Stimulated activated naive CD4-positive, alpha-beta T cell (primary cell): ENCODE results near the gene MED27.
"Not testable (repeated sequence)": the region's sequence is repeated elsewhere in the genome, so short reads cannot be mapped to it uniquely, and the experiment has no call there.

Source experiments
- DNase-seq, 6 experiments: peaks; one replicate each; lab custom pipeline; 2025; lab: John Stamatoyannopoulos, UW

Gene MED27

DNA sequence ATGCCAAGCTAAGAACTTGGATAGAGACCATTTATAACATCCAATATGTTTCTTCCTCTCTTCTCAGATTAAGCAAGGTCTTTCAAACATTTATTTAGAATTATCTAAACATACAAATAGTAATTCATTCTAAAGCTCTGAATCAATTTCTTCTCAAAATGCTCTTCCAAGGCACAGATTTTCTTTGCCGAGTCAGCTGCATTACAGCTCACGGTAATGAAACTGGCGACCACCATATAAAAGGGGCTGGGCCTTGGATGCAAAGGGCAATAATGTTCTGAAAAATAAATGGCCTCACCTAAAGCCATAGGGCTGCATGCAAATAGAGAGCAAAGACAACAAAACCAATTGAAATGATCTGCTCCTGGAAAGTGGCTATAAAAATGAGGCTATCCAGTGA is 63.8 kb downstream of the MED27 start:
- no peak for DNase-seq

DNA sequence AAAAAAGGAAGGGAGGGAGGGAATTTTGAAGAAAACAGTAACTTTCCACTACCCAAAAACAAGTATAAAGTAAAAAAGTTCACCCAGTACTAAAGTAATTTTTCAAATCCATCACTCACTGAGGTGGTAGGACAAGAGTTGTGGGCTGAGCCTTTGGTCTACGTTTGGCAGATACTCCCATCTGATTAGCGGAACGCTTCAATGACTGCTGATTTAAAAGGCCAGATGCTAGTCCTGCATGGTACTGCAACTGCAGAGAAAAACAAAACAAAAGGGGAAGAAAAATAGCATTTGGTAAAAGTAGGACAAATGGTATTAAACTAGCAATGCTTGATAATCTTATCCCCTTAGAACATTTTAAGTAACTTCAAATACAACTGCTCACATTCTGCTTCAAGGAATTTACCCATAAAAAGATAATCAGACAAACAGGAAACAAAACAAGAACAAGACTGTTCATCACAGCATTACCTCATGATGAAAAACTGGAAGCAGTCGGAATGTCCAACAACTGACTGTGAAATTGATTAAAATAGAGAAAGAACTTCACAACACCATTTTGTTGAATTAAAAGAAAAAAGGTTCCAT is 65.4 kb downstream of the MED27 start:
- no peak for DNase-seq

DNA sequence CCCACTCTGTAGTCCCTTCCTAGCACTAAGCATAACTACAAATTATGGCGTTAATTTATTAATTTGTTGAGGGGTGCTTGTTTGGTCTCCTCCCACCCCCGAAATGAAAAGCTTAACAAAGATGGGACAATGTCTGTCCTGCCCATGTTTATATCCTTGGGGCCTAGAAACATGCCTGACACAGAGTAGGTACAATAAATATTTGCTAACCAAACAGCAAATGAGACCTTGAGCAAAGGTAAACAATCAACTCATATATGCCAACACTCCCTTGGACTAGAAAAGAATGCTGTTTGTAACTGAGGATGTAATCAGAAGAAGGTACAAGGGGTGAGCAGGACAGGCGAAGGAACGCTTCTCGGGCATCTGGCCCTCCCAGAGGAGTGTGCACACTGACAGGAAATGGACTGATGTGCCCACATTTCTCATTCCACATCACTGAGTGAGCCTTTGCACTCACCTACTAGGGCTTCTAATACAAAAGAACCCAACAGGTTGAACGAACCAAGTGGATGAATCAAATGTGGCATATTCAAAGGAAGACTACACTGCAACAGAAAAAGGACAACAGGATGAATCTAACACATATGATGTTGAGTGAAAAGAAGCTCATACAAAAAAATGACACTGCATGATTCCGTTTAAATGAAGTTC is 66.8 kb downstream of the MED27 start:
- no peak for DNase-seq

DNA sequence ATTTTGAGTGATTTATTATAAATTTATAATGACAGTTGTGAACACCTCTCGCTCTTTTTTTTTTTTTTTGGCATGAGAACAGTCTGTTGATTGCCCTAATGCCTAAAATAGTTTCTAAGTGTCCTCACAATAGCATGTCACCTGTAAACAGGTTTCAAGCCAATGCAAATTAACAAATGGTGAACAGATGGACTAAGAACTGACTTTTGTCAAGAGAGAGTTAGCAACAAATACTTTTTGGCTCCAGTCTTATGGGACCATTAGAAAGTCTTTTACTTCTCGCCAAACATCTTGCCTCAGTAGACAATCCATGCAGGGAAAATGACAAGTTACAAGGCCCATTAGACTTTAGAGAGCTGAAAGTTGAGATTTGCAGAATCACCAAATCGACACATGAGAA is 67.8 kb downstream of the MED27 start:
- DNase-seq: no peak

DNA sequence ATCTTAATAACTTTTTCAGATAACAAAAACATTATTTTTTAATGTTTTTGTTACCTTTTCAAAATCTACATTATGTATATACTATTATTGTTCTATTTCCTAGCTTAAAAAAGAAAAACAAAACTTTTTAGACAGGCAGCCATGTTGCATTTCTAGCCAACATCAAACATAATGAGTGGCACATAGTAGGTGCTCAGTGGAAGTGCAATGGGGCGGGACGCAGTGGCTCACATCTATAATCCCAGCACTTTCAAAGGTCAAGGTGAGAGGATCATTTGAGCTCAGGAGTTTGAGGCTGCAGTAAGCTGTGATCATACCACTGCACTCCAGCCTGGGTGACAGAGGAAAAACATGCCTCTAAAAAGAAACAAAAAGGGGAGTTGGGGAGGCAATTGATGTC is 68.4 kb downstream of the MED27 start:
- no peak for DNase-seq

DNA sequence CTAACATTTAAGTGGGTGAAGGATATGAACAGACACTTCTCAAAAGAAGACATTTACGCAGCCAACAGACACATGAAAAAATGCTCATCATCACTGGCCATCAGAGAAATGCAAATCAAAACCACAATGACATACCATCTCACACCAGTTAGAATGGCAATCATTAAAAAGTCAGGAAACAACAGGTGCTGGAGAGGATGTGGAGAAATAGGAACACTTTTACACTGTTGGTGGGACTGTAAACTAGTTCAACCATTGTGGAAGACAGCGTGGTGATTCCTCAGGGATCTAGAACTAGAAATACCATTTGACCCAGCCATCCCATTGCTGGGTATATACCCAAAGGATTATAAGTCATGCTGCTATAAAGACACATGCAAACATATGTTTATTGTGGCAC is 69.5 kb downstream of the MED27 start:
- not testable (repeated sequence) for DNase-seq

DNA sequence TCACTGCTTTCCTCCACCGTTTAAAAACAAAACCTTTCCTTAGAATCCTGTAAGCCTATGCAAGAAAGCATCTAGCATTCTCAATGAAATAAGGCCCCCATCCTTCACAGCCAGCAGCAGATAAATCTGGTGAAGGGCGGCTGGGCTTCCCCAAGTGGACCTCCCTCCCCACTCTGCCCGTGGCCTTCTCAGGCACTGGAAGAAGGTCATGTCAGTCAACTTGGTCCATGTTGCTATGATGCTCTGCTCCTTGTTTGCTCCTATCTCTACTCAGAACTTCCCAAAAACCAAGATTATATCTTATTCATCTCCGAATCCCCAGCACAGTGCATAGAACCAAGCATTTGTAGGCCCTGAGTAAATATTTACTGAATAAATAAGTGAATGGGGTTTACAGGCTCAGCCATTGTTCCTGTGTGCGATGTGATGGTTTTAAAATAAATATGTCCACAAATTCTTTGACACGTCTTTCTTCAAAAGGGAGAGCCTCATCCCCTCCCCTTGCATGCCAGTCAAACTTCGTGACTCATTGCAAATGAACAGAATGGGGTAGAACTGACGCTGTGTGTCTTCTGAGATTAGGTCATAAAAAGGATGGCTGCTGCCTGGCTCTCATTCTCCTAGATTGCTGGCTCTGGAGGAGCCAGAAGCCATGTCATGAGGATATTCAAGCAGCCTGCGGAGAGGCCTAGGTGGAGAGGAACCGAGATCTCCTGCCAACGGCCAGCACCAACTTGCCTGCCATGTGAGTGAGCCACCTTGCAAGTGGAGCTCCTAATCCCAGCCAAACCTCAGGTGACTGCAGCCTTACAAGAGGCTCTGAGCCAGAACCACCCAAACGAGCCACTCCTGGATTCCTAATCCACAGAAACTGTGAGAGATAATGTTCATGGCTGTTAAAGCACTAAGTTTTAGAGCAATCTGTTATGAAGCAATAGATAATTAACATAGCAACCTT is 70.5 kb downstream of the MED27 start:
- DNase-seq: no peak

DNA sequence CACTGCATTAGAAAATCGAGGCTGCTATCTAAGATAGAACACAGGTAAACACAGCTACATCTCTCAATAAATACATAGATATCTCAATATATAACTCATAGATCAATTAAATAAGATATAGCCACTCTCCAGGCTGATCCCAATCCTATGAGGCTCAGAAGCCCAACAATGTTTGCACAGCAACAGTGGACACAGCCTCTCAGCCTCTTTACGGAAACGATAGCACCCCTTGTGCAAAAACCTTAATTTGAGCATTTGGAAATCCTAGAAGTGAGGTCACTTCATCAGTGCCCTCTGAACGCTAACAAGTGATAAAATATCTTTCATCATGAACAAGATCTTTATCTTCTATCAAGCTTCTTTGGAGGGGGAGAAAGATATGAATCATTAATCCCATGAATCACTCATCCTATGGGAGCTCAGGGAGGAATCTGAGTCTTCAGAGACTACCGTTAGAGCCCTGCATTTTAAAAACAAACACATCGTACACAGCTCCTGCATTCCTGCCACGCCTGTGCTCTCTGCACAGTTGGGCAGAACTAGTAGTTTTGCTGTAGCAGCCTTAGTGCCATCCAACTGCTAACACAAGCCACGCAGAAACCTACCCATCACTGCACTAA is 71.4 kb downstream of the MED27 start:
- DNase-seq: no peak

DNA sequence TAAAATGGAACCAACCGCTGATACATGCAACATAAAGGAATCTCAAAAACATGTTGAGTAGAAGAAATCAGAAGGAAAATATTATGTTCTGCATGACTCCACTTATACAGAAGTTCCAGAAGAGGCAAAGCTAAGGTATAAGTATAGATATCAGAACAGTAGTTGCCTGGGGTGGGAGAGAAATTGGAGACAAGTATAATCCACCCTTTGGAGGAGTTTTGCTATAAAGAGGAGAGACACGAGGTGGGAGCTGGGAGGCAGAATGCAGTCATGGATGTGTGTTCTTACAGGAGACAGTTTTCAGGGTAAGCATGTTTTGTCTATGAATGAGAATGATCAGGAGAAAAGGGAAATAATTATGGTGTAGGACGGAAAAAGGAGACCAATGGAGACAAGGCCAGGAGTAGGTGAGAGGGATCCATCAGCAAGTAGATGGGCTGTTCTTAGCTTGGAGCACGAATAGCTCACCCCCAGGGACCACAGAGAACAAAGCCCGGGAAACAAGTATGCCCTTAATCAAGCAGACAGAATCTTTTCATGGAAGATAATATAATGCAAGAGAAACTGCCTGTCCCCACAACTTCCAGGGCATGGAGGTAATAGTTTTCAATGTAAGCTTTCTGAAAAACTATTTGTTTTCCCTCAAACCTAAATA is 72.2 kb downstream of the MED27 start:
- no peak for DNase-seq

DNA sequence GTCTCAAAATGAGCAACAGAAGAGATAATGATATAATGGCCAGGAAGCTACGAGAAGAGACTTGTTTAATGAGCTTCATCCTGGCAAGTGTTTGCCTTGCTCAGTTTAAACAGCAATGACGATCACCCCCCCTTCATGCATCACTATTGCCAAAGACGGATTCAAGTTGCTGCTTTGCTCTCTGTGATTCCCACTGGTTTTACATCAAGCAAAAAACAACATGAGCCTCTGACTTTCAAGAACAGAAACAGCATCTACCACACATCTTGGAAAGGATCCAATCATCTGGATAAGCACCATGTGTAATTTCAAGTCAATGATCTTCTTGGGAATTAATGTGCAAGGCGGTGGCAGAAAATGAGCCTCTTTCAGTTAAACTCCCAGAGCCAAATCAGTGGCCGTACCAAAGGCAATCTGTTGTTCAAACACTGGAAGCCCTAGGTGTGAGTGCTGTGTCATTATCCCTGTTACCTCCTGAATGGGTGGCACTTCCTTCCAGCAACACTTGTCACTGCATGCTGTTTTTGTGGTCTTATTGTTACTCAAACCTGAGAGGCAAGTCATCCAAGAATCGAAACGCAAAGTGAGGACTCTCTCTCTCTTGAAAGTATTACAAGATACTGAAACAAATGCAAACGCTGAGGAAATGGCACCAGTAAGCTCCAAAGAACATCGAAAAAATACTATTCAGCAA is 72.8 kb downstream of the MED27 start:
- DNase-seq: no peak

DNA sequence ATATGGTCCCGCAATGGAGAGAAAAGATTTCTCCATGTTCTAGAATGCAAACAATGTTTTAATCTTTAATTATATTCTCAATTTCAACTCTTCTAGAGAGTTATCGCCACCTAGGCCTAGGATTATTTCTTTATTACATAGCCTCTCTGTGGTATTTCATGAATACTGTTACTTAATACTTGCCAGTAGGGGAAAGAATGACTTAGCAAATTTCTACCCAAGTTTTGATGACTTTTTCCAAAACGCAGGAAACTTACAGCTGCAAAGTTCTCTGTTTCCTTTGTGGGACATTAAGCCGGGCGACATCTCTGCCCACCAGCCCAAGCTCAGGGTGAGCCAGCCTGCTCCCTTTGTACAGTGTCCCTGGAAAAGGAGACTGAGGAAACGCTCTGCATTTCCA is 73.8 kb downstream of the MED27 start:
- no peak for DNase-seq

DNA sequence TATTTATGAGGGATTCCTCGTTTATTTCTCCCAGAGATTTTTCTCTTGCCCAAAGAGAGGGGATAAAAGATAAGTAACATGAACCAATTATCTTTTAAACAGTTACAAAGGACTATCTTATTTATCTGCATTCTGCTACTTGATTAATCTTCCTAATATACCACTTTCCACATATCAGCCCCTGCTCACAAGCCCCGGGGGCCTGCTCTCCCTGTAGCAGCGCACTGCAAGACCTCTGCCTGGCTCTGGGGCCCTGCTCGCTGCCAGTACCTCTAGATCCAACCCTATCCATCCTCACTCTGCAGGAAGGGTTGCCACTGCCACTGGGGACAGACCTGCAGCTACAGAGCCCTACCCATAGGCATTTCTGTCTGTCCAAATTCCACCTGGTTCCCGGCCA is 75.3 kb downstream of the MED27 start:
- DNase-seq: no peak

DNA sequence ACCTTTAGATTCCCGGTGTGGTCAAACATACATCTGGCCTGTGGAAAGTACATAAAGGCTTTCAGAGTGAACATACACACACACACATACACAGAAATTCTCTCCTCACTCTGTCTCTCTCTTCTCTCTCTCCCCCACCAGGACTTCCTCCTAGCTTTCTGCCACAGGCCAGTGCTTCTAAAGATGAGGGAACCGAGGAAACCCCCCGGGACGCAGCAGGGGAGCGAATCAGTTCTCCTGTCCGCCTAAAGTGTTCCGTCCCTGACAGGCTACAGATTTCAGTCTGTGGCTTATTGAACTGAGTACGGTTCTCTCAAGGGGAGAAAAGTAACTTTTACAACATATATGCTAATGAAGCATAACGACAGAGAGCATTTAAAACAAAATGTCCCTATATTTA is 75.8 kb downstream of the MED27 start:
- no peak for DNase-seq

DNA sequence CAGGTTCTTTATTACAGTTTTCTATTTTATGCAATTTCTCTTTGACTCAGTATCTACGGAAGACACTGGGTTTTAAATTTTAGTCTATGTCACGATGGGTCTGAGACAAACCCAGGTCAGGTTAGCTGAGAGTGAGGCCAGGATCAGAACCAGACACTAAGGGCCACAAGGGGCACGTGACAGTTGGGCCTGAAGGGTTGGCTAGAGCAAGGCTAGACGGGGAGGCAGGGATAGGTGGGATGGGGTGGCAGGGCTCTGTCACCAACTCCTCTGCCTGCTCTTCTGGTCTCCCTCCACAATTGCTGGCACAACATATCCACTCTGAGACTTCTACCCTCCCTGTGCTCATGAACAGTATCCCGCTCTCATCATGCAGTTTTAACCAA is 76.4 kb downstream of the MED27 start:
- DNase-seq: no peak

DNA sequence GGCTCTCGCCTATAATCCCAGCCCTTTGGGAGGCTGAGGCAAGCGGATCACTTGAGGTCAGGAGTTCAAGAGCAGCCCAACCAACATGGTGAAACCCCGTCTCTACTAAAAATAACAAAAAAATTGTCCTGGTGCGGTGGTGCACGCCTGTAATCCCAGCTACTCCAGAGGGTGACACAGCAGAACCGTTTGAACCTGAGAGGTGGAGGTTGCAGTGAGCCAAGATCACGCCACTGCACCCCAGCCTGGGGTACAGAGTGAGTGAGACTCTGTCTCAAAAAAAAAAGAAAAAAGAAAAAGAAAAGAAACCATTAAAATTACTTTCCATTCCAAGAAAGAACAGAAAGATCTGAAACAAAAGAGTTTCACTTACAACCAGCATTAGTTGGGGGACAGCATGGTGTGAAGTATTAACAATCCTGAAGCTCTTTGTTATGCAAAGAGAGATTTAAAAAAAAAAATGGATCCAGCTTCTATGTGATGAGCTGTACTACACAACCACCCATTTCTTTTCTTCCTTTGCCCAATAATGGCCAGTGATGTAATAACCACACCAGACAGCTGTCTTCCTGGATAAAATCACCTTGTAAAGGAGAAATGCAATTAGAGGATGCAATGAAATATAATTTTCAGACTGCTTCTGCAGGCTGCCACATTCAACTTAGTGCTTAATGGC is 76.9 kb downstream of the MED27 start:
- DNase-seq: no peak

DNA sequence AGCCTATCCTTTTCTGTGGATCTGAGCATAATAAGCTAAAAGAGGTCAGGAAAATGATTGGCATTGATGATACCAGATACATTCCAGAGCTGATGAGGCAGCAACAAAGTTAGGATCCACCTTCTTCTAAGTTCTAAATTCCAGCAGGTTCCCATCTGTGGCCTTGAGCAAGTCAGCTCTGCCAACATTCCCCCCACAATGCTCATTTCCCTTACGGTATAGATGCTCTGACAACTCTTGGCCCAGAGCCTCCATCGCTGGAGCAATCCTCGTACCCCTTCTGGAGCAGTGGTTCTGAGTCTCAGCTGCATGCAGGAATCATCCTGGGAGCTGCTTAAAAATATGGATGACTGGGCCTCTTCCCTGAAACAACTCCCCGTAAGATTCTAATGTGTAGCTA is 78.1 kb downstream of the MED27 start:
- DNase-seq: no peak

DNA sequence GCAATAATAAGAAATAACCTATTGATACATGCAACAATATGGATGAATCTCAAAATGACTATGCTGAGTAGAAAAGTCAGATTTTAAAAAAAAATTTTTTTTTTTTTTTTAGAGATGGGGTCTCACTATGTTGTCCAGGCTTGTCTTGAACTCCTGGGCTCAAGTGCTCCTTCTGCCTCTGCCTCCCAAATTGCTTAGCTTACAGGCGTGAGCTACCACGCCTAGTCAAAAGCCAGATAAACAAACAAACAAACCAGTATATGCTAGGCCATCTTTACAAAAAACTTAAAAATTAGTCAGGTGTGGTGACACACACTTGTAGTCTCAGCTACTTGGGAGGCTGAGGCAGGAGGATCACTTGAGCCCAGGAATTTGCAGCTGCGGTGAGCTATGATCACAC is 79.0 kb downstream of the MED27 start:
- no peak for DNase-seq

DNA sequence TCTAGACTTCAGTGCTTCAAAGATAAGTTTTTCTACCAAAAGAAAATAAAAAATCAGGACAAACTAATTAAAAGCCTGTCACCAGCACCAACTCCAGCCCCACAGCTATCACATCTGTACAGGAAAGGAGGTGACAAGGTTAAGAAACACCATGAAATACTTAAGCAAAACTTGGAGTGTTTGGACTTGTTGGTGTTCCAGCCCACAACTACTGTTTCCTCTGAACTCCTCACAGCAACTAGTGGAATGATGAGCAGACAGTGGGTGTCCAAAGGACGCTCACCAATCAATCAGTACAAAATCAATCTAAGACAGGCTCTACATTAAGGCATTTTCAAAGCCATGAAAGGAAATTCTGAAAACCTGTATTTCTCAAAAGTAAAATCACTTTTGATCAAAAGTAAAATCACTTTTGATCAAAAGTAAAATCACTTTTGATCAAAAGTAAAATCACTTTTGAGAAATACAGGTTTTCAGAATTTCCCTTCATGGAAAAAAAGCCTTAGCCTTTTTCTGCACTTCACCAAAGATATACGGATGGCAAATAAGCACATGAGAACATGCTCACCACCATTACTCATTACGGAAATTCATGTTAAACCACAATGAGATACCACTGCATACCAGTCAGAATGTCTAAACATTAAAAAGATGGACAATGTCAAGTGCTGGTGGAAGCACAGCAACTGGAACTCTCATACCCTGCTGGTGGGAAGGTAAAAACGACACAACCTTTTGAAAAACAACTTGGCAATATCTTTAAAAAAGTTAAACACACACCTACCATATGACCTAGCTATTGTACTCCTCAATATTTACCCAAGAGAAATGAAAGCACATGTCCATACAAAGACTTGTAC is 79.7 kb downstream of the MED27 start:
- no peak for DNase-seq

DNA sequence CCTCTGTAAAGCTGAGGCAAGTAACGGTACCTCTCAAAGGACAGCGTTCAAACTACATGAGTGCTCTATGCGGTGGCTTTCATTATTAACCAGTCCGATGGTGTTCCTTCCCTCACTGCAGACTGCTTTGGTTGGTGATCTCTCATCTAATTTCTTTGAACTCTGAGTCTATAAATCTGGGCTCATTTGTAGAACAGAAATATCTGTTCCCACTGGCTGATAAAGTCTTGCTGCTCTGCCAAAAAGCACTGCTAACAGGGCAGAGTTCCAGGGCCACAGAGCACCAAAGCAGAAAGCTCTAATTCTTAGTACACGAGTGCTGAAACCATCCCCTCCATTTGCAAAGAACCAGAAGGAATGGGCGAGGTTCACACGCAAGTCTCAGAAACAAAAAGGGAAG is 81.9 kb downstream of the MED27 start:
- DNase-seq: no peak

DNA sequence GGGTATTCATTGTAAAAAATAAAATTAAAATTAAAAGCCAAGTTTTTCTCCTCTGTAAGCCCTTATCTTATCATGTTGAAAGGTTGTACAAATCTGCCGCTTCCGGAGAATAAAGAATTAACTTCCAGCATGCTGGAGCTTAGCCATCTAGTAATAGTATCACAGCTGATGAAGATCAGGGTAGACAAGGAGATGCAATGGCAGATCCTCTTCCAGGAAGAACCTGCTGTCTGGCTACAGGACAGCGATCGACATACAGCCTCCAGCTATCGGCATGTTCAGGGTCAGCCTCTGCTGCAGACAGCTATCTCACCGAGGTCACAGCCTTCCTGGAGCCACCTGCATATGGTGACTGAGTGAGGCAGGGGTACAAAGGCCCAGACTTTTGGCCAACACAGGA is 82.6 kb downstream of the MED27 start:
- DNase-seq: no peak
